ENCODE measurements around the gene RAB8A.

- TF ChIP-seq CTCF (IDR thresholded peaks at IDR 0.05 in 4 of 5, conservative IDR thresholded peaks at IDR 0.05 in 1 of 5) (no peak), POLR2A (IDR thresholded peaks at IDR 0.05) (no peak)
Observed at GRCh38 chr19:16175954-16176353, 64.3 kb downstream of the RAB8A start.
